ENCODE data around the gene ZNF827. TPM values are rescaled to one million over a fixed set of nuclear protein-coding genes. Genes with fewer than 3 reads are reported as not detected.

Gene ZNF827
- total RNA-seq, 4 donors from 2014 or later, result 3.0 to 11.0 (median 8.8) TPM

DNA sequence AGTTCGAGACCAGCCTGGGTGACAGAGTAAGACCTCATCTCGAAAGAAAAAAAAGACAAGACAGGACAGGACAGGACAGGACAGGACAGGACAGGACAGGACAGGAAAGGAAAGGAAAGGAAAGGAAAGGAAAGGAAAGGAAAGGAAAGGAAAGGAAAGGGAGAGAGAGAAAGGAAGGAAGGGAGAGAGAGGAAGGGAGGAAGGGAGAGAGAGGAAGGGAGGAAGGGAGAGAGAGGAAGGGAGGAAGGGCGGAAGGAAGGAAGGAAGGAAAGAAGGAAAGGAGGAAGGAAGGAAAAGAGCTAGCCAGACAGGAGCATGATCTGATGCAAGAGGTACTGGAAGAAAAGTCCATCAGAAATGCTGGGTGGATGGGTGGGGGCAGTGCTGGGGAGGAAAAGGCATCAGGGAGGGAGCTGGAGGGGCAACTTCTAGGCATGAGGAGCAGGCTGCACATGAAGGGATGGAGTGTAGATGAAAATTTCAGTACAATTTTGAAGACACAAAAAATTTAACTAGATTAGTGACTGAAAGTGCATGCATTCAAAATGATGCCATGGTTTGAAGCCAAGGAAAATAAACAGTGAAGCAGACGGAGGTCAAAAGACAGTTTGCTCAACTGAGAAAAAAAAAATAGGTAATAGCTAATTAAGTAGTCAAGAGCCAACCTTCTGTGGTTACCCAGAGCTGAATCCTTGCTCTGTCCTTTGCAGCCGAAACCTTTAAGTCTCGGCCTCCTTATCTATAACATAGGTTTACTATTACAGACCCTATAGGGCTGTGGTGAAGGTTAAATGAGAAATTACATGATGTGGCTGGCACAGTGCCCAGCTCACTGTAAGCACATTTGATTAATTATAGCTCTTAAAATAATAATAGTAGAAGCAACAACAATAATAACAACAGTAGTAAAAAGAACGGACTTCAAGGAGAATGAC, 59.9 kb downstream of the ZNF827 start:
- Histone ChIP-seq H3K4me1 (peaks cover 42% of the 10 kb centered on the region), H3K27ac (no peak overlapping the region), H3K4me3 (no peak overlapping the region), H3K27me3 (no peaks in the 10 kb centered on the region), H3K36me3 (no peaks in the 10 kb centered on the region), H3K9me3 (no peaks in the 10 kb centered on the region)
- TF ChIP-seq, protein P1, sequence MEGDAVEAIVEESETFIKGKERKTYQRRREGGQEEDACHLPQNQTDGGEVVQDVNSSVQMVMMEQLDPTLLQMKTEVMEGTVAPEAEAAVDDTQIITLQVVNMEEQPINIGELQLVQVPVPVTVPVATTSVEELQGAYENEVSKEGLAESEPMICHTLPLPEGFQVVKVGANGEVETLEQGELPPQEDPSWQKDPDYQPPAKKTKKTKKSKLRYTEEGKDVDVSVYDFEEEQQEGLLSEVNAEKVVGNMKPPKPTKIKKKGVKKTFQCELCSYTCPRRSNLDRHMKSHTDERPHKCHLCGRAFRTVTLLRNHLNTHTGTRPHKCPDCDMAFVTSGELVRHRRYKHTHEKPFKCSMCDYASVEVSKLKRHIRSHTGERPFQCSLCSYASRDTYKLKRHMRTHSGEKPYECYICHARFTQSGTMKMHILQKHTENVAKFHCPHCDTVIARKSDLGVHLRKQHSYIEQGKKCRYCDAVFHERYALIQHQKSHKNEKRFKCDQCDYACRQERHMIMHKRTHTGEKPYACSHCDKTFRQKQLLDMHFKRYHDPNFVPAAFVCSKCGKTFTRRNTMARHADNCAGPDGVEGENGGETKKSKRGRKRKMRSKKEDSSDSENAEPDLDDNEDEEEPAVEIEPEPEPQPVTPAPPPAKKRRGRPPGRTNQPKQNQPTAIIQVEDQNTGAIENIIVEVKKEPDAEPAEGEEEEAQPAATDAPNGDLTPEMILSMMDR (IDR thresholded peaks at IDR 0.05), result no peak
- TF ChIP-seq POLR2AphosphoS5 (IDR thresholded peaks at IDR 0.05) (no peak), POLR2A (IDR thresholded peaks at IDR 0.05) (no peak), EP300 (IDR thresholded peaks at IDR 0.05) (no peak)
- DNase-seq (ENCODE audit: low spot score in 2 of 2), result no peak
- 66% methylated on average over 7 of the region's 7 CpGs for WGBS

DNA sequence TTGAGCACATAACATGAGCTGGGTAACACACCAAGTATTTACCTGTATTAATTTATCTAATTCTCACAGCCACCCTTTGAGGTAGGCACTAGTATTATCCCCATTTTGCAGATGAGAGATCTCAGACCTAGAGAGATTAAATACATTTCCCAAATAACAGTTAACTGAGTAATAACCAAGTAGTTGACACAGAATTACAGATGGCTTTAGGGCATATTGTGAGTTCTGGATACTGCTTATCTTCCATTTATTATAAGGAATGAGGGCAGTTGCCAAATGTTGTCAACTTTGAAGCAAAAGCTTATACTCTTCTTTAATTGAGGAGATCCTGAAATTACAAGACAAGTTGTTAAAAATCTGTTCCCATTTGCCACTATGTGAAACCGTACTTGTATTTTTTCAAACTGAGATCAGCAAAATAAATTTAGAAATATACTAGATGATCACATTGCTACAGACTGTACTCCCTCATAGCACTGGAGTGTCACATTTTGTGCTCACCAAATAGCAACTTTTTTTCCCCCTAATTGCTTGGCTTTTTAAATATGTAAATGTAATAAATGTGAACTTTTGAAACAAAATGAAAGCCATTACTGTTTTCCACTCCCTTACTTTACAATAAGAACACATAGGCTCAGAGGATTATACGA, 62.0 kb downstream of the ZNF827 start:
- no peak overlapping the region for H3K4me3 ChIP-seq

DNA sequence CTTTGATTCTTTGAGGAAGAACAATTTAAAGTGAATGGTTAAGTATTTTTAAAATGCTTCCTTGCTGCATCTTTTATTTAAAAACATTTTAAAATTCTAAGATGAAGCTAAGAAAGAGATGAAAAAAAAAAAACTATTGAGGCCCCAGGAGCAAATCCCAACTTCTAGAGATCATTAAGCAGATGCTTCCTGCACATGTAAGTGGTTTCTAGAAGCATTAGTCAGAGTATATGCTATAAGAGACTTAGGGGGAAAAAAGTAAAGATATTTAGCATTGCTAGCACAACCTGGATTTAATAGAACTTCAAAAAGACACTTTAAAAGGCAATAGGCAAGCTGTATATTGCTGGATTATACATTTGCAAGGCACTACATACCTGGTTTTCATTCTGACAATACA, 64.7 kb downstream of the ZNF827 start:
- H3K27me3 ChIP-seq, result no peaks in the 10 kb centered on the region
- no peaks in the 10 kb centered on the region for H3K9me3 ChIP-seq
- TF ChIP-seq, protein P1 (IDR thresholded peaks at IDR 0.05), result no peak
- no peak for TF ChIP-seq EP300 (IDR thresholded peaks at IDR 0.05)
- TF ChIP-seq POLR2AphosphoS5 (IDR thresholded peaks at IDR 0.05), result no peak
- TF ChIP-seq POLR2A (IDR thresholded peaks at IDR 0.05), result no peak
- H3K4me3 ChIP-seq, result no peak overlapping the region
- peaks cover 8% of the 10 kb centered on the region for H3K4me1 ChIP-seq
- H3K27ac ChIP-seq, result no peak overlapping the region
- DNase-seq (ENCODE audit: low spot score in 2 of 2), result no peak
- H3K36me3 ChIP-seq, result no peaks in the 10 kb centered on the region

More for the DNA sequence above, 62.0 kb downstream of the ZNF827 start:
- Histone ChIP-seq H3K9me3 (no peaks in the 10 kb centered on the region), H3K27ac (no peak overlapping the region), H3K4me1 (peaks cover 30% of the 10 kb centered on the region), H3K36me3 (no peaks in the 10 kb centered on the region), H3K27me3 (no peaks in the 10 kb centered on the region)
- 75% methylated on average over 2 of the region's 2 CpGs for WGBS
- TF ChIP-seq, protein P1 (IDR thresholded peaks at IDR 0.05), result no peak
- no peak for TF ChIP-seq POLR2A (IDR thresholded peaks at IDR 0.05)
- TF ChIP-seq EP300 (IDR thresholded peaks at IDR 0.05), result no peak
- TF ChIP-seq POLR2AphosphoS5 (IDR thresholded peaks at IDR 0.05), result no peak
- DNase-seq (ENCODE audit: low spot score in 2 of 2), result no peak

DNA sequence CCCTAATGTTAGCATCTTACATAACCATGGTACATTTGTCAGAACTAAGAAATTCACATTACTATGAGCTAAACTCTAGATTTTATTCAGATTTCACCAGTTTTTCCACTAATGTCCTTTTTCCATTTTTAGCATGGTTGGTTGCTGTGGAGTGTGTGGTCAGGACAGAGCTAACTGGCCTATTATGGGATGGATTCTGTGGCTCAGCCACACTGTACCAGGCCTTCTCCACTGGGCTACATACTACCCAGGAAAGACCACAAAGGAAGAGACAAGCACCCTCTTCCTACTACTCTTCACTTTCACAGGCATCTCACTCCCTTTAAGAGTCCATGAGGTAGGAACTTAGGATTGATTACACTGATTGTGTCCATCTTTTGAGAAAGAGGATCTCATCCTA, 67.4 kb downstream of the ZNF827 start:
- Histone ChIP-seq H3K9me3 (no peaks in the 10 kb centered on the region), H3K4me1 (peaks cover 4% of the 10 kb centered on the region), H3K36me3 (no peaks in the 10 kb centered on the region), H3K27ac (no peak overlapping the region), H3K4me3 (no peak overlapping the region), H3K27me3 (no peaks in the 10 kb centered on the region)
- TF ChIP-seq EP300 (IDR thresholded peaks at IDR 0.05), result no peak
- TF ChIP-seq, protein P1 (IDR thresholded peaks at IDR 0.05), result no peak
- no peak for TF ChIP-seq POLR2AphosphoS5 (IDR thresholded peaks at IDR 0.05)
- no peak for TF ChIP-seq POLR2A (IDR thresholded peaks at IDR 0.05)
- no peak for DNase-seq (ENCODE audit: low spot score in 2 of 2)
